Fibroblast of skin of abdomen (primary cell): ENCODE measurements around the gene ARAP2.
"Not testable (repeated sequence)": the region's sequence is repeated elsewhere in the genome, so short reads cannot be mapped to it uniquely, and the experiment has no call there.

Experiments used
- DNase-seq: peaks from one replicate; pipeline ENCODE4 v3.0.0-alpha.2; 2013

ARAP2 gene

DNA sequence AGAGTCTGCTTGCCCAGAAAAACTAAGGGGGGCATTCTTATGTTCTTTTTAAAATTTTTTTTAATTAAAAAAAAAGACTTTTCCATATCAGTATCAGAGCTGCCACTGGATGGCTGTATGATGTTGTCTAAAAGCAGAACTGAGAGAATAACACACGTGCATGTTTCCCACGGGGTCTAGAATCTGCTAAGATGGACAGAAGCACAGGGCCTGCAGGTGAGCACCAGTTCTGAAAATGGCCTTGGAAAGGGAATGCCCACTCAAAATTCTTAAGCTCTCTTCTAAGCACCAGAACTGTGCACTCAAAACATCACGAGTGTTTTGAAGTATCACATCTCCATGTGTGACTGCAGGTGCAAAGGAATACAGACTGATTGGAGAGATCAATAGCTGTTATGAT lies 61.1 kb downstream of the ARAP2 start:
- no peak for DNase-seq

- DNase-seq: not testable (repeated sequence)
Observed at GRCh38 chr4:36182315-36182714, 62.0 kb downstream of the ARAP2 start.

DNA sequence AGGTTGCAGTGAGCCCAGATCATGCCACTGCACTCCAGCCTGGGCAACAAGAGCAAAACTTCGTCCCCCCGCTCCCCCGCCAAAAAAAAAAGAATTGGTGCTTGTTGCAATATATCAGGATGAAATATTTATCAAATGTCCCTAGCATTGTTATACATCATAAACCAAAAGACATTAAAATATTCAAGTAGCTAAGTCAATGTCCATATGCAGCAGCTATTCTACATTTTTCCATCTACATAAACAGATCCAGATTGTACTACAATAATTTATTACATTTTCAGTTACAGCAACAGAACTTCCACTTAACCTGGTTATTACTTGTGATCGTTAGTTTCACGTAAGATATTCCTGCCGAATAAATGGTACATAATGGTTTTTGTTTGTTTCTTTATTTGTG lies 64.1 kb downstream of the ARAP2 start:
- no peak for DNase-seq

DNA sequence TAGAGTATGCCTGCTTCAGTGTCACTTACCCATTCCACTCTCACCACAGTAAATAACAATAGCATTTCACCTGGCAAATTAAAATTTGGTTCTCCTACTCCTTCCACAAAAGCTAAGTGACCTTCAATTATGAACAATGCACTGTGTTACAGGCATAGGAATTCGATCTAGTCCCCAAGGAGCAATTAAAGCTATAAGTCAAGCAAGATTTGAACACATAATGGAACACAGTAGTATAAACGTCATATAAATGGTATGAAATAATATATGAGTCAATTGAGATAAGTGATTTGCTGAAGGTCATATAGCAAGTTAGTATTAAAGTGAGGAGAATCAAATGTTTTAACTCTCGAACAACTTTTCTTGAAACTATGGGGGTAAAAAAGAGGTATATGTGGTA lies 65.8 kb downstream of the ARAP2 start:
- DNase-seq: peak; percentile 31

DNA sequence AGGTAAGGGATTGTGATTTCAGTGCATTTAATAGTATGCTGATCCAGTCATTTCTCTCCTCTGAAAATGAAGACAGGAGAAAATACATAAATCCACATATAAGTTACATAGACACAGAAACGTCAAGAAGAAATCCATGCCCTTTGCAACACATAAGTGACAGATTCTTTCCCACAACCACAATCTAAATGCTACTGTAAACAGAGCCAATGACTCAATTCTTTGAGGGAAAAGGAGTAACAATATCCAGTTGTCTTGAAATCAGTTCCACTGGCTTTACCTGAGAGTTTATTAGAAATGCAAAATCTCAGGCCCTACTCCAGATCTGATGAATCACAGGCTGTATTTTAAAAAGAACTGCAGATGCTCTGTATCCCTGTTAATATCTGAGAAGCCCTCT lies 66.4 kb downstream of the ARAP2 start:
- DNase-seq: peak; percentile 11

DNA sequence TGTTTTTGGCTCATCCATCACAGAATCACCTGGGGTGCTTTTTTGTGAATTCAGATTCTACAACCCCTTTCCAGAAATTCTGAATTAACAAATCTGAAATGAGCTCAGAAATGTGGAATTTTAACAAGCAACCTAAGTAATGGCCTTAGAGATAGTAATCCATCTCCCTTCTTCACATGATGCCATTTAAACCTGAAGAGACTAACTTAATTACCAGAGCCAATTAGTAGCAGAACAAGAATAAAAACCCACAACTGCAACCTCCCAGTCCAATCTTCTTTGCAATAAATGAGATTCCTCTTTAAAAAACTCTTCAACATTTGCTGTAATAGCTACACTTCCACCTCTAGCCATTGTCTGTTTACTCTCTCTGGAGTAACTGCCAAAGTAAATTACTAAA lies 69.7 kb downstream of the ARAP2 start:
- no peak for DNase-seq

- no peak for DNase-seq
Observed at GRCh38 chr4:36173905-36174304, 70.4 kb downstream of the ARAP2 start.

GRCh38 chr4:36172656-36173055 lies 71.7 kb downstream of the ARAP2 start:
- DNase-seq: no peak

GRCh38 chr4:36168127-36168878 lies 76.0 kb downstream of the ARAP2 start:
- DNase-seq: peak; percentile 22

- peak; percentile 52 for DNase-seq
Observed at GRCh38 chr4:36165631-36166005, 78.7 kb downstream of the ARAP2 start.

DNA sequence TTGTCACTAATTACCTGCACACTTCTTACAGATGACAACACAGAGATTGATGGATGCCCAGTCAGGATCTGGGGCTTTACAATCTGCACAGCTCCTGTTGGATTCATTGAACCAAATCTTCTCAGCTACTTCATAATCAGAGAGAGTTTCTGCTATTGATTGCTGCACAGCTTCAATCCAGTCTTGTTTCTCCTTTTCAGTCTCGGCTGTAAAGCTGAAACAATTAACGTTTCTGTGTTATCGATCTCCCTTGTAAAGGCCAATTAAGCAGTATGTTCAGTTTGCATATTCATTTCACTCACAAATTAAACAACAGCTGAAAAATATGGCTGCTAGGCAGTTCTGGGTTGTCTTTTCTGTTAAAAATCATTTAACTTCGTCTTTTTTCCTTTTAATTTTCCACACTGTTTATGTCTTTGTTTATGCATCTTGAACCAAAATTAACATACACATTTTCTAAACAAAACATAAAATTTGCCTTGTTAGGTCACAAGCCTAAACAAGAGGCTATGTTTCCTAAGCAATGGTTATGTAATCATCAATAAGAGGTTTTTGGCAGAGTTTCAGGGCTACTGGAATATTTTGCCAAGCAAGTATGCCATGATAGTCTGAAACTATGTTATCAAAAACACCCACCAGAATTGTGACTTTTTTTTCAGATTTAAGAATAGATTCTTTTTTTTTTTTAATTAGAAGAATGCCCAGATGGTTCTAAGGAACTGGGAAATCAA lies 79.2 kb downstream of the ARAP2 start:
- peak; percentile 12 for DNase-seq

GRCh38 chr4:36163198-36163597 lies 81.1 kb downstream of the ARAP2 start:
- DNase-seq: no peak

DNA sequence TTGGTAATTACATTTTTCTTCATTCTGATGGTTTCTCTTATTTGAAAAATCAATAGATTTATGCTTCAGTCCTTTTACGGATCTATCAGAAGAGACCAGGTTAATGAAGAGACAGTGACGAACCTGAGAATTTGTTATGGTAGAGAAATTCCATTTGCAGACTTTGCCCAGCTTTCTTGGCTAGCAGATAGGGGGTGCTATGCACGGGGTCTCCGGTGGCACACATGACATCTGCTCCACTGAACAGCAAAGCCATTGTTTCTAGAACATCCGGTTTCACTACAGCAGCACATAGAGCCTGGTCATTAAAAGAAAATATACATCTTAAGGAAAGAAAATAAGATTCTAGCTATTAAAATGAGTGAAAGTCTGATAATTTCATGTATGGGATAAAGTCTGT lies 85.1 kb downstream of the ARAP2 start:
- DNase-seq: no peak

DNA sequence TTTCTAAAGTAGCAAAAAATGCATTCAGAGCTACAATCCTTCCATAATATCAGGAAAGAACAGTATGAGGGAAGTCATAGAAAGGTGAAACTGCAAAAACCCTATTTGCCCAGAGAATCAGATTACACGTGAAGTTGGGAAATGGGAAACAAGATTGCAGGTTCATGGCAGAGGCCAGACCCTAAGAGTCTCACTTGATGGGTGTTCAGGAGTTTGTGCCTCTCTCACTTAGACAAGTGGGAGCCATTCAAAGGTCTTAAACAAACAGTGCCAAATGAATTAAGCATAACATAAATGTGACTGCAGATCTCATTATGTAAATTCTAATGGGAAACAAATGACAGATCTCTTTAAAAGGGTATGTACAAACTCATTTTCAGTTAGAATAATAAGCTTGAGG lies 91.6 kb downstream of the ARAP2 start:
- DNase-seq: no peak

DNA sequence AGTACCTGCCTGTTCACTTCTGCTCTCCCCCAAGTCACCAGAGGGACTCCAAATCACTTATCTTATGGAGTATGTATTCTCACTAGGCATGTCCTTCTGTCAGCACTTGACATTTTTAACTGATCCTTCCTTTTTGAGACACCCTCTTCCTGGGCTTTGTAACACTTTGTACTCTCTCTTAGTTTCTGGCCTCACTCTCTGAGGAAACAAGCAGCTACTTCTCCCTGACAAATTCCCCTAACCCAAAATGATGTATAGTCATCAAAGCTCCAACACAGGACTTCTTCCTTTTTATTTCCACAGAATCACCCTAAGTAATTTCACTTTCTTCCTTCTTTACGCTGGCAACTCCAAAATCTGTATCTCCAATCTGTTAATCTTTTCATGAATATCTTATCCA lies 101.8 kb downstream of the ARAP2 start:
- DNase-seq: no peak

- DNase-seq: no peak
Observed at GRCh38 chr4:36141186-36141585, 103.1 kb downstream of the ARAP2 start.

GRCh38 chr4:36140421-36140820 lies 103.9 kb downstream of the ARAP2 start:
- no peak for DNase-seq

- DNase-seq: peak; percentile 74
Observed at GRCh38 chr4:36138220-36138619, 106.1 kb downstream of the ARAP2 start.

DNA sequence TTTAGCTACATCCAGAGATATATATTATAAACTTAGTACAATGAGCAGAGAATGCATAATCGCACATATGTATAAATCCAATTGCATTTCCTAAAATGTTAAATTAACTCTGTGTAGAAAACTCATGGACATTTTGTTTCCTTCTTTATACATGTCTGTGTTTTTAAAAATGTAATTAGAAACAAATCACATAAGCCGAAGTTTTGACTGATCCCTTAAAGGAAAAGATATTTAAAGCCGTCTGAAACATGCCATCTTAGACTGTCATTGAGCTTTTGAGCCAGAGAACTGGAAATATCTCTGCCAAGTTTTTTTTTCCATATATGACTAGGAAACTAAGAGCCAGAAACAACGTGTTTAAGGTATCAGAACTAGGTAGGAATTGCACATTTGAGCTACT lies 107.0 kb downstream of the ARAP2 start:
- DNase-seq: no peak

GRCh38 chr4:36133658-36134057 lies 110.7 kb downstream of the ARAP2 start:
- no peak for DNase-seq

- no peak for DNase-seq
Observed at GRCh38 chr4:36133086-36133485, 111.2 kb downstream of the ARAP2 start.

DNA sequence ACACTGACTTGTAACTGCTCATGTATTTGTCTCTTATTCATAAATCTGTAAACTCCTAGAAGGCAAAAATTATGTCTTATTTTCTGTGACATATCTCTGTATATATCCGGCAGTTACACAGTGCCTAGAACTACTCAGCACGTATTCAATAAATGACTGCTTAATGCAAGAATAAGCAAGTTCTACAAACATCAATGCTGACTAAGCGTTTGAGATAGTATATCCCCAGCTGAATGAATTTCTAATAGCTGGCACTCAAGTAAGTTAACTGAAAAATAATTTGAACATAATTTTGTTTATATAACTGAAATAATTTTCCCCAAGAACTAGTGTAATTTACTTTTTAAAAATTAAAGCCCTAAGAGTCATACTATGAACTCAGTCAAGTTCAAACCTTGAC lies 113.7 kb downstream of the ARAP2 start:
- no peak for DNase-seq

- peak; percentile 12 for DNase-seq
Observed at GRCh38 chr4:36128689-36129088, 115.6 kb downstream of the ARAP2 start.

DNA sequence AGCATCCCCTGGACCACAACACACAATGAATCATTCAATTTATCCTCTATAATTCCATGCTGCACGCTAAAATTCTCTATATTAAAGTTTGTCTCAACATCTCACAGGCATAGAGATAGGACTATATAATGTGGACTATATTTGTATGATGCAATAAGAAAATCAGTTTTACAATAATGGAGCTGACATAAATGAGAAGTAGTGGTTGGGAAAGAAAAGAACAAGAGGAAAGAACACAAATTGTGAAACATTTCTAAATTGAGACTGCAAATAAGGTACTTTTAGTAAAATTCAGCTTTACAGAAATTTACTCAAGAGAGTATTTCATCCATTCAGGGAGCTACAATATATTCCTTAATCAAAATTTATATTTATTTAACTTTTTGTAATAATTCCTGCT lies 120.4 kb downstream of the ARAP2 start:
- no peak for DNase-seq
